Embryonic facial prominence (tissue), 1 donor: ENCODE results near the gene GDF15.
"Not testable (repeated sequence)": the region's sequence is repeated elsewhere in the genome, so short reads cannot be mapped to it uniquely, and the experiment has no call there.

Experiments used
- DNase-seq: peaks from one replicate; pipeline ENCODE4 v3.0.0-alpha.2; 2016; ENCODE audit errors: extremely low spot score

GDF15 gene

GRCh38 chr19:18385675-18386542 is at the start of gene GDF15:
GDF15 (plus strand) TSS chr19:18386158; CDS start chr19:18386190, 32 bp downstream.
- no peak for DNase-seq

- no peak for DNase-seq
Measured at GRCh38 chr19:18338541-18338940, 47.4 kb upstream of the GDF15 start.

GRCh38 chr19:18339723-18340122 is 46.2 kb upstream of the GDF15 start:
- no peak for DNase-seq

- no peak for DNase-seq
Measured at GRCh38 chr19:18340190-18340989, 45.6 kb upstream of the GDF15 start, which contains the start of gene PGPEP1. PGPEP1 (plus strand) TSS chr19:18340598; CDS start chr19:18340682, 84 bp downstream.

GRCh38 chr19:18340990-18341868 is 44.7 kb upstream of the GDF15 start:
- no peak for DNase-seq

GRCh38 chr19:18342090-18342632 is 43.8 kb upstream of the GDF15 start:
- no peak for DNase-seq

- no peak for DNase-seq
Measured at GRCh38 chr19:18344582-18344950, 41.4 kb upstream of the GDF15 start.

- no peak for DNase-seq
Measured at GRCh38 chr19:18345296-18345695, 40.7 kb upstream of the GDF15 start.

GRCh38 chr19:18346091-18346490 is 39.9 kb upstream of the GDF15 start:
- DNase-seq, result no peak

- DNase-seq, result no peak
Measured at GRCh38 chr19:18348171-18348570, 37.8 kb upstream of the GDF15 start.

GRCh38 chr19:18348818-18349339 is 37.1 kb upstream of the GDF15 start:
- DNase-seq, result not testable (repeated sequence)

- no peak for DNase-seq
Measured at GRCh38 chr19:18349524-18350128, 36.3 kb upstream of the GDF15 start.

- DNase-seq, result no peak
Measured at GRCh38 chr19:18350490-18350889, 35.5 kb upstream of the GDF15 start.

GRCh38 chr19:18351544-18351943 is 34.4 kb upstream of the GDF15 start:
- DNase-seq, result no peak

GRCh38 chr19:18353378-18354005 is 32.5 kb upstream of the GDF15 start:
- DNase-seq, result no peak

- not testable (repeated sequence) for DNase-seq
Measured at GRCh38 chr19:18354743-18355142, 31.2 kb upstream of the GDF15 start.

- no peak for DNase-seq
Measured at GRCh38 chr19:18357041-18357440, 28.9 kb upstream of the GDF15 start.

GRCh38 chr19:18361646-18362045 is 24.3 kb upstream of the GDF15 start:
- DNase-seq, result no peak

- DNase-seq, result no peak
Measured at GRCh38 chr19:18362934-18363542, 22.9 kb upstream of the GDF15 start.

GRCh38 chr19:18363787-18364186 is 22.2 kb upstream of the GDF15 start:
- DNase-seq, result no peak
